Measurements from ENCODE around the gene ATP9B.

The ATP9B gene

GRCh38 chr18:79221136-79221535 is 151.9 kb downstream of the ATP9B start:
- Mint-ChIP-seq H3K27ac (peak overlapping the region in 1 of 2 donors; percentile 64), H3K9me3 (no peaks in the 10 kb centered on the region), H3K4me1 (ENCODE audit: low read depth in 2 of 2) (peaks cover 8 to 12% of the 10 kb centered on the region in 2 donors), H3K4me3 (no peak overlapping the region), H3K36me3 (ENCODE audit: insufficient read depth) (peaks cover 16% of the 10 kb centered on the region), H3K27me3 (no peaks in the 10 kb centered on the region)
- no peak for DNase-seq
- no peak for ATAC-seq (replicated peaks)

GRCh38 chr18:79222790-79223189 is 153.6 kb downstream of the ATP9B start:
- peaks cover 10 to 12% of the 10 kb centered on the region in 2 donors for H3K4me1 Mint-ChIP-seq (ENCODE audit: low read depth in 2 of 2)
- no peak for ATAC-seq (replicated peaks)
- H3K9me3 Mint-ChIP-seq = no peaks in the 10 kb centered on the region
- peaks cover 13% of the 10 kb centered on the region for H3K36me3 Mint-ChIP-seq (ENCODE audit: insufficient read depth)
- H3K27me3 Mint-ChIP-seq = no peaks in the 10 kb centered on the region
- DNase-seq = no peak
- H3K27ac Mint-ChIP-seq = no peak overlapping the region
- H3K4me3 Mint-ChIP-seq = no peak overlapping the region

DNA sequence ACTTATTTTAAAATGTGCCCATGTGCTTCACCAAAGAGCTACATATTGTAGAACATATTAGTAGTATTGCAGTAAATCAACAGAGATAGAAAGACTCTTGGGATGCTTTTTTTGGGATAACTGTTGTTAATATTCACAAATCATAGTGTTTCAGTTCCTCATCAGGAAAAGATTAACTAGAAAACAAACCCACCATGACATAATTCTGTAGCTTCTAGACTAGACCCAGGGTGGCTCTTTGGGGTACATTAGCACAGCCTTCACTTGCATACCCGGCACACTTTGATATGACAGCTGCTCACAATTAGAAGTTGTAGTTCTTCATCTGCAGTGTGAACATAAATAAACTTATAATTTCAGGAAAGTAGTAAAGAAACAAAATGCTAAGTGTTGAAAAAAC is 154.2 kb downstream of the ATP9B start:
- no peak for DNase-seq
- H3K27me3 Mint-ChIP-seq = no peaks in the 10 kb centered on the region
- peaks cover 8% of the 10 kb centered on the region in 2 donors for H3K4me1 Mint-ChIP-seq (ENCODE audit: low read depth in 2 of 2)
- no peak for ATAC-seq (replicated peaks)
- H3K9me3 Mint-ChIP-seq = no peaks in the 10 kb centered on the region
- peaks cover 13% of the 10 kb centered on the region for H3K36me3 Mint-ChIP-seq (ENCODE audit: insufficient read depth)
- H3K4me3 Mint-ChIP-seq = no peak overlapping the region
- H3K27ac Mint-ChIP-seq = no peak overlapping the region

GRCh38 chr18:79224381-79224780 is 155.2 kb downstream of the ATP9B start:
- Mint-ChIP-seq H3K4me1 (ENCODE audit: low read depth in 2 of 2) (peaks cover 4 to 8% of the 10 kb centered on the region in 2 donors), H3K9me3 (no peaks in the 10 kb centered on the region), H3K27me3 (no peaks in the 10 kb centered on the region), H3K27ac (peak overlapping the region in 1 of 2 donors; percentile 41), H3K4me3 (no peak overlapping the region), H3K36me3 (ENCODE audit: insufficient read depth) (peaks cover 13% of the 10 kb centered on the region)
- DNase-seq (no peak), ATAC-seq (replicated peaks) (no peak)

DNA sequence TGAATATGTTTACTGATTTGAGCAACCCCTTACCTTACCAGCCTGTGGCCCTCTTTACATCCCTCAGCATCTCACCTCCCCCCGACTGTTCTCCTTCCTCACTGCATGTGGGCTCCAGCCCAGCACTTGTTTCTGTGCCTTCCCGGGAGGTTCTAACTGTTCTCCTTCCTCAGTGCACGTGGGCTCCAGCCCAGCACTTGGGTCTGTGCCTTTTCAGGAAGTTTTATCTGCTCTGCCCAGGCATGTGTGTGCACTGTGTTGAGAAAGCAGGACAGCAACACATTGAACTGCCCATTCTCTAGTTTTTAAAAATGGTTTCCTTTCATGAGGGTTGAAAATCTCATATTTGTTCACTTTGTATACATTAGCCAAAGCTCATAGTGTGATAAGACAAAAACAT is 158.4 kb downstream of the ATP9B start:
- ATAC-seq (replicated peaks) (no peak), DNase-seq (no peak)
- Mint-ChIP-seq H3K9me3 (no peaks in the 10 kb centered on the region), H3K4me3 (no peak overlapping the region), H3K27me3 (no peaks in the 10 kb centered on the region), H3K4me1 (ENCODE audit: low read depth in 2 of 2) (peaks cover 4 to 6% of the 10 kb centered on the region in 2 donors), H3K36me3 (ENCODE audit: insufficient read depth) (no peaks in the 10 kb centered on the region), H3K27ac (no peak overlapping the region)

GRCh38 chr18:79229431-79229830 is 160.2 kb downstream of the ATP9B start:
- Mint-ChIP-seq H3K36me3 (ENCODE audit: insufficient read depth) (no peaks in the 10 kb centered on the region), H3K4me1 (ENCODE audit: low read depth in 2 of 2) (peaks cover 6 to 7% of the 10 kb centered on the region in 2 donors), H3K27ac (no peak overlapping the region), H3K4me3 (no peak overlapping the region), H3K27me3 (no peaks in the 10 kb centered on the region), H3K9me3 (no peaks in the 10 kb centered on the region)
- ATAC-seq (replicated peaks) (no peak), DNase-seq (no peak)

- Mint-ChIP-seq H3K27me3 (no peaks in the 10 kb centered on the region), H3K27ac (no peak overlapping the region), H3K4me1 (ENCODE audit: low read depth in 2 of 2) (peaks cover 5 to 6% of the 10 kb centered on the region in 2 donors), H3K9me3 (no peaks in the 10 kb centered on the region), H3K4me3 (no peak overlapping the region), H3K36me3 (ENCODE audit: insufficient read depth) (peaks cover 3% of the 10 kb centered on the region)
- ATAC-seq (replicated peaks) (no peak), DNase-seq (no peak)
Measured at GRCh38 chr18:79234438-79234837, 165.2 kb downstream of the ATP9B start.

GRCh38 chr18:79239631-79240030 is 170.4 kb downstream of the ATP9B start:
- H3K4me3 Mint-ChIP-seq = no peak overlapping the region

GRCh38 chr18:79241755-79242154 is 172.6 kb downstream of the ATP9B start:
- H3K36me3 Mint-ChIP-seq (ENCODE audit: insufficient read depth) = peaks cover 3% of the 10 kb centered on the region
- H3K27ac Mint-ChIP-seq = no peak overlapping the region
- H3K4me3 Mint-ChIP-seq = no peak overlapping the region
- H3K27me3 Mint-ChIP-seq = no peaks in the 10 kb centered on the region
- no peak for DNase-seq
- no peaks in the 10 kb centered on the region for H3K9me3 Mint-ChIP-seq
- peaks cover 4 to 6% of the 10 kb centered on the region in 2 donors for H3K4me1 Mint-ChIP-seq (ENCODE audit: low read depth in 2 of 2)
- ATAC-seq (replicated peaks) = no peak

More at GRCh38 chr18:79239631-79240030, 170.4 kb downstream of the ATP9B start:
- DNase-seq = no peak
- H3K4me1 Mint-ChIP-seq (ENCODE audit: low read depth in 2 of 2) = peaks cover 0 to 3% of the 10 kb centered on the region in 2 donors
- H3K27me3 Mint-ChIP-seq = no peaks in the 10 kb centered on the region
- no peak for ATAC-seq (replicated peaks)
- H3K27ac Mint-ChIP-seq = no peak overlapping the region
- H3K36me3 Mint-ChIP-seq (ENCODE audit: insufficient read depth) = peaks cover 3% of the 10 kb centered on the region
- H3K9me3 Mint-ChIP-seq = no peaks in the 10 kb centered on the region

- H3K4me3 Mint-ChIP-seq = no peak overlapping the region
- H3K36me3 Mint-ChIP-seq (ENCODE audit: insufficient read depth) = peaks cover 3% of the 10 kb centered on the region
- no peak overlapping the region for H3K27ac Mint-ChIP-seq
- H3K4me1 Mint-ChIP-seq (ENCODE audit: low read depth in 2 of 2) = peaks cover 4 to 6% of the 10 kb centered on the region in 2 donors
- no peaks in the 10 kb centered on the region for H3K27me3 Mint-ChIP-seq
- ATAC-seq (replicated peaks) = no peak
- no peak for DNase-seq
- H3K9me3 Mint-ChIP-seq = no peaks in the 10 kb centered on the region
Measured at GRCh38 chr18:79242246-79242645, 173.1 kb downstream of the ATP9B start.

GRCh38 chr18:79245517-79246001 is 176.4 kb downstream of the ATP9B start:
- peak overlapping the region in 1 of 2 donors; percentile 13 for H3K27ac Mint-ChIP-seq
- H3K27me3 Mint-ChIP-seq = no peaks in the 10 kb centered on the region
- H3K9me3 Mint-ChIP-seq = no peaks in the 10 kb centered on the region
- peaks cover 4 to 6% of the 10 kb centered on the region in 2 donors for H3K4me1 Mint-ChIP-seq (ENCODE audit: low read depth in 2 of 2)
- ATAC-seq (replicated peaks) (peak; percentile 5), DNase-seq (peak; percentile 21 to 35 (median 30))
- H3K36me3 Mint-ChIP-seq (ENCODE audit: insufficient read depth) = no peaks in the 10 kb centered on the region
- no peak overlapping the region for H3K4me3 Mint-ChIP-seq

GRCh38 chr18:79246309-79247108 is 177.3 kb downstream of the ATP9B start:
- Mint-ChIP-seq H3K4me3 (peak overlapping the region; percentile 66 to 68), H3K36me3 (ENCODE audit: insufficient read depth) (no peaks in the 10 kb centered on the region)

GRCh38 chr18:79248495-79249060 is 179.4 kb downstream of the ATP9B start:
- H3K27me3 Mint-ChIP-seq = no peaks in the 10 kb centered on the region
- peaks cover 9% of the 10 kb centered on the region for H3K36me3 Mint-ChIP-seq (ENCODE audit: insufficient read depth)
- H3K4me1 Mint-ChIP-seq (ENCODE audit: low read depth in 2 of 2) = peaks cover 6 to 11% of the 10 kb centered on the region in 2 donors
- H3K4me3 Mint-ChIP-seq = no peak overlapping the region
- no peak for DNase-seq
- H3K9me3 Mint-ChIP-seq = no peaks in the 10 kb centered on the region
- no peak overlapping the region for H3K27ac Mint-ChIP-seq
- no peak for ATAC-seq (replicated peaks)

More at GRCh38 chr18:79246309-79247108, 177.3 kb downstream of the ATP9B start:
- Mint-ChIP-seq H3K9me3 (no peaks in the 10 kb centered on the region), H3K27ac (peak overlapping the region; percentile 63 to 69), H3K27me3 (no peaks in the 10 kb centered on the region), H3K4me1 (ENCODE audit: low read depth in 2 of 2) (peaks cover 4 to 6% of the 10 kb centered on the region in 2 donors)
- peak; percentile 92 for ATAC-seq (replicated peaks)
- DNase-seq = peak; percentile 65 to 69 (median 66)

Measured in effector memory CD8-positive, alpha-beta T cell (primary cell).